Osteoblast (primary cell): ENCODE data around the gene UBXN10. TPM values are rescaled to one million over a fixed set of nuclear protein-coding genes. Genes with fewer than 3 reads are reported as not detected.

Source experiments
- DNase-seq: peaks from one replicate; pipeline ENCODE4 v3.0.0; 2011; ENCODE audit warnings: low spot score, mixed read lengths; ENCODE audit not compliant: insufficient read length; ENCODE audit errors: missing footprints
- H2AFZ ChIP-seq: 2 replicates; pipeline ENCODE4 v1.6.0; 2011; ENCODE audit warnings: mild to moderate bottlenecking, low read length
- H3K27ac ChIP-seq: 2 replicates; pipeline ENCODE4 v1.5.1; 2011; ENCODE audit warnings: mild to moderate bottlenecking, low read depth, low read length, moderate library complexity
- H3K27me3 ChIP-seq: 2 replicates; pipeline ENCODE4 v1.6.0; 2012; ENCODE audit warnings: mild to moderate bottlenecking, control low read depth, inconsistent platforms, low read length, moderate library complexity; ENCODE audit not compliant: insufficient read depth
- H3K36me3 ChIP-seq: 2 replicates; pipeline ENCODE4 v1.5.1; 2011; ENCODE audit warnings: mild to moderate bottlenecking, low read length, control low read depth, moderate library complexity; ENCODE audit not compliant: insufficient read depth
- H3K4me1 ChIP-seq: 2 replicates; pipeline ENCODE4 v1.5.1; 2011; ENCODE audit warnings: mild to moderate bottlenecking, low read length, control low read depth, moderate library complexity; ENCODE audit not compliant: insufficient read depth
- H3K4me2 ChIP-seq: 2 replicates; pipeline ENCODE4 v1.6.0; 2011; ENCODE audit warnings: mild to moderate bottlenecking, low read length; ENCODE audit not compliant: insufficient read depth
- H3K4me3 ChIP-seq: fragments of 200-600 bp; sonication (generic); 3 replicates; pipeline ENCODE4 v1.5.1; 2012; ENCODE audit warnings: mild to moderate bottlenecking, low read length, inconsistent platforms; ENCODE audit not compliant: insufficient read depth
- H3K79me2 ChIP-seq: 2 replicates; pipeline ENCODE4 v1.6.0; 2012; ENCODE audit warnings: mild to moderate bottlenecking, low read length, control low read depth, inconsistent platforms; ENCODE audit not compliant: insufficient read depth
- H3K9me3 ChIP-seq: 2 replicates; pipeline ENCODE4 v1.5.1; 2011; ENCODE audit warnings: low read depth, low read length, control low read depth
- H4K20me1 ChIP-seq: 2 replicates; pipeline ENCODE4 v1.6.0; 2012; ENCODE audit warnings: mild to moderate bottlenecking, low read length, control low read depth; ENCODE audit not compliant: insufficient read depth
- total RNA-seq: library from RNA; depleted of rRNA; stranded (reverse); fragments of >200 nt; gene quantifications from 2 replicates; pipeline ENCODE4 v1.2.3, GENCODE V29; 2012
- TF ChIP-seq, protein P1 (sequence below): IDR thresholded peaks from 2 replicates; pipeline ENCODE4 v1.5.1; 2011; ENCODE audit warnings: mild to moderate bottlenecking, low read depth, low read length, moderate library complexity; ENCODE audit errors: extremely low read depth

UBXN10 gene
- total RNA-seq, 1 donor = under 0.01 TPM

DNA sequence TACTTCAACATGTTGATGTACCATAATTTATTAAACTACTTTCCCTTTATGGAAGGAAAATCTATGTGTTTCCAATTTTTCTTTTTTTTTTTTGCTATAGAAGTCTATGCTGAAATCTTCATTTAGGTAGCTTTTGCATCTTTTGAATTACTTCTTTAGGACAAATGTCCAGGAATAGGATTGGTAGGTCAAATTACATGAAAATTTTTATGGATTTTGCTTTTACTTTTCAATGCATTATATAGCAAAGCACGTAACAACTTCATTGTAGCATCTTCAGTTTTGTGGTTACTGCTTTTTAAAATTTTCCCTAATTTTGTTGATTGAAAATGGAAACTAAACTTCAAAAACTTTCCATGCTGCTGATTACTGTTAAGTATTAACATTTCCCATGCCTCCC is 12.4 kb downstream of the UBXN10 start:
- Histone ChIP-seq H3K36me3 (no peaks in the 10 kb centered on the region), H3K4me2 (no peak overlapping the region), H4K20me1 (no peaks in the 10 kb centered on the region), H3K4me3 (no peak overlapping the region), H3K9me3 (no peaks in the 10 kb centered on the region), H3K4me1 (no peaks in the 10 kb centered on the region), H3K27ac (no peak overlapping the region), H3K27me3 (peaks cover 55% of the 10 kb centered on the region), H2AFZ (no peak overlapping the region), H3K79me2 (no peaks in the 10 kb centered on the region)
- TF ChIP-seq, protein P1, sequence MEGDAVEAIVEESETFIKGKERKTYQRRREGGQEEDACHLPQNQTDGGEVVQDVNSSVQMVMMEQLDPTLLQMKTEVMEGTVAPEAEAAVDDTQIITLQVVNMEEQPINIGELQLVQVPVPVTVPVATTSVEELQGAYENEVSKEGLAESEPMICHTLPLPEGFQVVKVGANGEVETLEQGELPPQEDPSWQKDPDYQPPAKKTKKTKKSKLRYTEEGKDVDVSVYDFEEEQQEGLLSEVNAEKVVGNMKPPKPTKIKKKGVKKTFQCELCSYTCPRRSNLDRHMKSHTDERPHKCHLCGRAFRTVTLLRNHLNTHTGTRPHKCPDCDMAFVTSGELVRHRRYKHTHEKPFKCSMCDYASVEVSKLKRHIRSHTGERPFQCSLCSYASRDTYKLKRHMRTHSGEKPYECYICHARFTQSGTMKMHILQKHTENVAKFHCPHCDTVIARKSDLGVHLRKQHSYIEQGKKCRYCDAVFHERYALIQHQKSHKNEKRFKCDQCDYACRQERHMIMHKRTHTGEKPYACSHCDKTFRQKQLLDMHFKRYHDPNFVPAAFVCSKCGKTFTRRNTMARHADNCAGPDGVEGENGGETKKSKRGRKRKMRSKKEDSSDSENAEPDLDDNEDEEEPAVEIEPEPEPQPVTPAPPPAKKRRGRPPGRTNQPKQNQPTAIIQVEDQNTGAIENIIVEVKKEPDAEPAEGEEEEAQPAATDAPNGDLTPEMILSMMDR = no peak
- DNase-seq = no peak

DNA sequence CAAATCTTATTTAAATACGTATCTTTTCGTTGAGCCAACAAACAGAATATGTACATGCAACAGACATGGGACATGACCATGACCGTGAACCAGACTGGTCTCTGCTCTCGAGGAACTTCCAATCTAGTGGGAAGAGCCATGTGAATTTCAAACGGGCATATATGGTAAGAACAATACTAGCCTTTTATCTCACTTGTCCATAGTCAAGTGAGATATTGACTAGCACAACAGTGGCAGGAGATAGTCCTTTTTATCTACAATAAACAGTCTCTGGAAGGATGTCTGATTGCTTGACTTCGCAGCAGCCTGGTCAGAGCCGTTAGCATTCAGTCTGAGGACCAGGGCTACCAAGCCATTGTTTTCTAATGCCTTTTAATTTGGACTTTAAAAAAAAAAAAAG is 13.0 kb downstream of the UBXN10 start:
- Histone ChIP-seq H3K4me1 (no peaks in the 10 kb centered on the region), H3K4me2 (no peak overlapping the region), H3K4me3 (no peak overlapping the region), H3K36me3 (no peaks in the 10 kb centered on the region), H3K79me2 (no peaks in the 10 kb centered on the region), H4K20me1 (no peaks in the 10 kb centered on the region), H3K27ac (no peak overlapping the region), H2AFZ (no peak overlapping the region), H3K9me3 (no peaks in the 10 kb centered on the region), H3K27me3 (peaks cover 52% of the 10 kb centered on the region)
- DNase-seq = no peak
- TF ChIP-seq, protein P1 = no peak

DNA sequence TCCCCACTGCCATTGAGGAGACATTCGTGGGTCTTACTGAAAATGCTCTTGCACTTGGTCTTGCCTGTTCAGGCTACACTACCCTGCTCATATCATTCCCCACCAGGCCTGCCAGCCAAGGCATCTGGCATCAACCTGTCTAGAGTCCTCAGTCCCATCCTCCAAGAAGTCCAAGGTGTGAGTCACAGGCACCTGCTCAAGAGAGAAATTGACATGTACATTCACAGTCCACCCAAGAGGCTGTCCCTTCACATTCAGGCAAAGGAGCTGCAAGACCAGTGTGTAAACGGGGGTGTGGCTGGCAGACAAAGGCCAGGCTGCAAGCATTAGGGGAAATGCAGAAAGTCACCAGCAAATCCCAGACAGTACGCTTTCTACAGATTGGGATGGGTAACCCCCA is 13.5 kb downstream of the UBXN10 start:
- DNase-seq = no peak
- H3K79me2 ChIP-seq = no peaks in the 10 kb centered on the region
- TF ChIP-seq, protein P1 = no peak
- H3K27ac ChIP-seq = no peak overlapping the region
- peaks cover 51% of the 10 kb centered on the region for H3K27me3 ChIP-seq
- no peak overlapping the region for H3K4me3 ChIP-seq
- no peaks in the 10 kb centered on the region for H3K9me3 ChIP-seq
- H3K4me1 ChIP-seq = no peaks in the 10 kb centered on the region
- H3K36me3 ChIP-seq = no peaks in the 10 kb centered on the region
- H4K20me1 ChIP-seq = no peaks in the 10 kb centered on the region
- H2AFZ ChIP-seq = no peak overlapping the region
- H3K4me2 ChIP-seq = no peak overlapping the region

DNA sequence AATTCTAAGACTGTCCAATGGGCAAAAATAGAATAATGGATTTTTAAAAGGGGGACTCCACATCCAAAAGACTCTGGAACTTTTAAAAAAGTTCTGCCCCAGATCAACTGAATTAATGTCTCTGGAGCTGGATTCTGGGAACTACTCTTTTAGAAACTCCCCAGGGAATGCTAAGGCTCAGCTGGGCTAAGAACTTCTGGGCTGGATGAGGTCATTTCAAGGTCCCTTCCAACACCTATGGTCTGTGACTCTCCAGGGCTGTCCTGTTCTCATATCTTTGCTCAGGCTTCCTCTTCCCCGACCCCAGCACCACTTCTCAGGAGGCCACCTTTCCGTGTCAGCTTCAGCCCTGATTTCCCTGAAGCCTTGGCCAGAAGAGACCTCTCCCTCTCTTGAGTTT is 13.9 kb downstream of the UBXN10 start:
- no peak for DNase-seq
- Histone ChIP-seq H3K36me3 (no peaks in the 10 kb centered on the region), H2AFZ (no peak overlapping the region), H3K4me1 (no peaks in the 10 kb centered on the region), H4K20me1 (no peaks in the 10 kb centered on the region), H3K4me3 (no peak overlapping the region), H3K4me2 (no peak overlapping the region), H3K9me3 (no peaks in the 10 kb centered on the region), H3K79me2 (no peaks in the 10 kb centered on the region), H3K27ac (no peak overlapping the region), H3K27me3 (peaks cover 50% of the 10 kb centered on the region)
- TF ChIP-seq, protein P1 = no peak
